ENCODE results near the gene FSIP1. TPM values are rescaled to one million over a fixed set of nuclear protein-coding genes. Genes with fewer than 3 reads are reported as not detected.

Gene FSIP1
- total RNA-seq, 2 experiments from 2014 or later = 0.22 to 0.34 TPM

- Mint-ChIP-seq H3K27me3 (peaks cover 13% of the 10 kb centered on the region), H3K36me3 (ENCODE audit: low read depth) (no peaks in the 10 kb centered on the region), H3K27ac (no peak overlapping the region), H3K4me3 (no peak overlapping the region), H3K9me3 (no peaks in the 10 kb centered on the region), H3K4me1 (ENCODE audit: low read depth) (no peaks in the 10 kb centered on the region)
- Histone ChIP-seq H3K36me3 (ENCODE audit: insufficient read depth, low read length) (no peaks in the 10 kb centered on the region), H3K27ac (ENCODE audit: low read depth in 1 of 2, low read length in 2 of 2) (no peak overlapping the region), H3K27me3 (ENCODE audit: control insufficient read depth in 1 of 2, insufficient read depth in 2 of 2, low read length in 2 of 2) (no peaks in the 10 kb centered on the region), H3K4me3 (ENCODE audit: low read length) (no peak overlapping the region), H3K4me1 (ENCODE audit: insufficient read depth, low read length) (no peaks in the 10 kb centered on the region), H3K9me3 (ENCODE audit: control insufficient read depth in 1 of 2, insufficient read depth in 1 of 2, low read length in 2 of 2) (no peaks in the 10 kb centered on the region)
- DNase-seq (no peak), ATAC-seq (ENCODE audit: poor library complexity) (no peak)
- ChIA-PET POLR2A (no interaction called here), CTCF (no interaction called here)
- TF ChIP-seq CTCF (IDR thresholded peaks at IDR 0.05) = no peak
- intact Hi-C loops (cut with DNase I, micrococcal nuclease) = no loop called here
These were observed 51.4 kb downstream of the FSIP1 start for GRCh38 chr15:39731266-39731665.

- TF ChIP-seq CTCF (IDR thresholded peaks at IDR 0.05) = no peak
- no peaks in the 10 kb centered on the region for H3K27me3 ChIP-seq (ENCODE audit: control insufficient read depth in 1 of 2, insufficient read depth in 2 of 2, low read length in 2 of 2)
- no peaks in the 10 kb centered on the region for H3K9me3 ChIP-seq (ENCODE audit: control insufficient read depth in 1 of 2, insufficient read depth in 1 of 2, low read length in 2 of 2)
- intact Hi-C loops (cut with DNase I, micrococcal nuclease) = no loop called here
- H3K36me3 ChIP-seq (ENCODE audit: insufficient read depth, low read length) = no peaks in the 10 kb centered on the region
- no peaks in the 10 kb centered on the region for H3K4me1 ChIP-seq (ENCODE audit: insufficient read depth, low read length)
- Mint-ChIP-seq H3K4me1 (ENCODE audit: low read depth) (no peaks in the 10 kb centered on the region), H3K9me3 (no peaks in the 10 kb centered on the region), H3K4me3 (no peak overlapping the region), H3K27ac (no peak overlapping the region), H3K36me3 (ENCODE audit: low read depth) (no peaks in the 10 kb centered on the region), H3K27me3 (peaks cover 13% of the 10 kb centered on the region)
- ATAC-seq (ENCODE audit: poor library complexity) (no peak), DNase-seq (no peak)
- H3K27ac ChIP-seq (ENCODE audit: low read depth in 1 of 2, low read length in 2 of 2) = no peak overlapping the region
- H3K4me3 ChIP-seq (ENCODE audit: low read length) = no peak overlapping the region
- ChIA-PET CTCF (no interaction called here), POLR2A (no interaction called here)
These were observed 52.1 kb downstream of the FSIP1 start for GRCh38 chr15:39730552-39730951.

GRCh38 chr15:39729500-39729899 is 53.1 kb downstream of the FSIP1 start:
- Histone ChIP-seq H3K9me3 (ENCODE audit: control insufficient read depth in 1 of 2, insufficient read depth in 1 of 2, low read length in 2 of 2) (no peaks in the 10 kb centered on the region), H3K27ac (ENCODE audit: low read depth in 1 of 2, low read length in 2 of 2) (no peak overlapping the region), H3K36me3 (ENCODE audit: insufficient read depth, low read length) (no peaks in the 10 kb centered on the region), H3K4me1 (ENCODE audit: insufficient read depth, low read length) (no peaks in the 10 kb centered on the region), H3K4me3 (ENCODE audit: low read length) (no peak overlapping the region), H3K27me3 (ENCODE audit: control insufficient read depth in 1 of 2, insufficient read depth in 2 of 2, low read length in 2 of 2) (no peaks in the 10 kb centered on the region)
- ATAC-seq (ENCODE audit: poor library complexity) (no peak), DNase-seq (no peak)
- POLR2A ChIA-PET = no interaction called here
- Mint-ChIP-seq H3K36me3 (ENCODE audit: low read depth) (no peaks in the 10 kb centered on the region), H3K4me1 (ENCODE audit: low read depth) (no peaks in the 10 kb centered on the region), H3K27me3 (peaks cover 13% of the 10 kb centered on the region), H3K4me3 (no peak overlapping the region), H3K9me3 (no peaks in the 10 kb centered on the region), H3K27ac (no peak overlapping the region)
- CTCF ChIA-PET = no interaction called here
- no peak for TF ChIP-seq CTCF (IDR thresholded peaks at IDR 0.05)
- intact Hi-C loops (cut with DNase I, micrococcal nuclease) = no loop called here

All from CD4-positive, alpha-beta T cell (primary cell).